ENCODE data around the gene WNT11.

DNA sequence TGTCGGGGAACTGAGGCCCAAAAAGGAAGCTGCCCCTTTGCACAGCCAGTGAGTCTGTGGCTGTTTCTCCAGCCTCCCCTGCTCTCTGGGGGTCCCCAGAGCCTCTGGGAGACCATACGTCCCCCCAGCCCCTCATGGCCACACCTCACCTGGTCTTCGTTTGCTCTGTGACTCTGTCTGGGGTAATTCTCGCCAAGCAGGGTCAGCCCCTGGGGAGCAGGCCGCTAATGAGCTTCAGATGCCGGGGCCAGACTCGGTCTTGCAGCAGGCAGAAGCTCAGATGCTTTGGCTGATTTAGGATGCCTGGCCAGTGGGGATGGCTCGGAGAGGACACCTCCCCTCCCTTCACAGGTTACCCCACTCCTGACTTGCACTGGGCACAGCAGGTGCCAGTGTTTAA, 24.1 kb upstream of the WNT11 start:
- TF ChIP-seq EZH2 (IDR thresholded peaks at IDR 0.05) (no peak), POLR2AphosphoS5 (IDR thresholded peaks at IDR 0.05; ENCODE audit: borderline replicate concordance, low read depth, low read length) (no peak), FOXP2 (optimal IDR thresholded peaks at IDR 0.05; ENCODE audit: control extremely low read depth, extremely low read length, insufficient read depth) (no peak)

Measured in SK-N-MC (cell line).